H9 (cell line): ENCODE data around the gene TMC8. TPM values are rescaled to one million over a fixed set of nuclear protein-coding genes. Genes with fewer than 3 reads are reported as not detected.

ENCODE experiments used
- DNase-seq: peaks from one replicate; pipeline ENCODE4 v3.0.0-alpha.2; 2017
- H2AFZ ChIP-seq: one replicate; pipeline ENCODE4 v1.6.1; 2013; ENCODE audit warnings: mild to moderate bottlenecking, low read length, control low read depth, moderate library complexity
- H2AK5ac ChIP-seq: 2 replicates; pipeline ENCODE4 v1.6.1; 2013; ENCODE audit warnings: low read length, control low read depth, mixed read lengths; ENCODE audit not compliant: insufficient read length
- H2BK120ac ChIP-seq: one replicate; pipeline ENCODE4 v1.6.1; 2013; ENCODE audit warnings: low read depth, mild to moderate bottlenecking, low read length, control low read depth, inconsistent platforms; ENCODE audit not compliant: poor library complexity, severe bottlenecking
- H2BK12ac ChIP-seq: 2 replicates; pipeline ENCODE4 v1.6.1; 2013; ENCODE audit warnings: low read length, control low read depth, mixed read lengths, low read depth; ENCODE audit not compliant: insufficient read length
- H2BK15ac ChIP-seq: 2 replicates; pipeline ENCODE4 v1.6.1; 2013; ENCODE audit warnings: low read depth, low read length, control low read depth
- H2BK20ac ChIP-seq: one replicate; pipeline ENCODE4 v1.6.1; 2013; ENCODE audit warnings: low read depth, mild to moderate bottlenecking, low read length, control low read depth, inconsistent platforms; ENCODE audit not compliant: poor library complexity, severe bottlenecking
- H2BK5ac ChIP-seq: 2 replicates; pipeline ENCODE4 v1.6.1; 2013; ENCODE audit warnings: low read length, control low read depth, mixed read lengths; ENCODE audit not compliant: insufficient read length
- H3K14ac ChIP-seq: 2 replicates; pipeline ENCODE4 v1.6.1; 2013; ENCODE audit warnings: low read length, control low read depth; ENCODE audit not compliant: insufficient read depth
- H3K18ac ChIP-seq: 2 replicates; pipeline ENCODE4 v1.6.1; 2013; ENCODE audit warnings: low read depth, mild to moderate bottlenecking, mixed read lengths, low read length, control low read depth; ENCODE audit not compliant: insufficient read length
- H3K23ac ChIP-seq: 2 replicates; pipeline ENCODE4 v1.6.1; 2013; ENCODE audit warnings: low read length, control low read depth, mixed read lengths, low read depth; ENCODE audit not compliant: insufficient read length
- H3K23me2 ChIP-seq: 2 replicates; pipeline ENCODE4 v1.6.1; 2013; ENCODE audit warnings: low read depth, mild to moderate bottlenecking, mixed read lengths, low read length, control low read depth; ENCODE audit not compliant: insufficient read length, poor library complexity, severe bottlenecking
- H3K27ac ChIP-seq: 2 replicates; pipeline ENCODE4 v1.5.1; 2013; ENCODE audit warnings: low read length, control low read depth, mixed read lengths, low read depth; ENCODE audit not compliant: insufficient read length
- H3K27me3 ChIP-seq: 2 replicates; pipeline ENCODE4 v1.6.1; 2013; ENCODE audit warnings: low read length, control low read depth, inconsistent platforms; ENCODE audit not compliant: insufficient read depth
- H3K4ac ChIP-seq: 2 replicates; pipeline ENCODE4 v1.6.1; 2013; ENCODE audit warnings: low read depth, mild to moderate bottlenecking, control low read depth, inconsistent platforms, low read length, moderate library complexity
- H3K4me1 ChIP-seq: 2 replicates; pipeline ENCODE4 v1.6.1; 2013; ENCODE audit warnings: low read length, control low read depth, inconsistent platforms; ENCODE audit not compliant: insufficient read depth
- H3K4me2 ChIP-seq: 2 replicates; pipeline ENCODE4 v1.6.1; 2013; ENCODE audit warnings: low read length, control low read depth, mixed read lengths; ENCODE audit not compliant: insufficient read length, insufficient read depth
- H3K56ac ChIP-seq: 2 replicates; pipeline ENCODE4 v1.6.1; 2013; ENCODE audit warnings: low read depth, mild to moderate bottlenecking, mixed read lengths, low read length, control low read depth; ENCODE audit not compliant: insufficient read length
- H3K79me1 ChIP-seq: 2 replicates; pipeline ENCODE4 v1.6.1; 2013; ENCODE audit warnings: low read depth, mild to moderate bottlenecking, moderate library complexity, low read length, control low read depth, inconsistent platforms; ENCODE audit not compliant: insufficient read depth, poor library complexity, severe bottlenecking
- H3K79me2 ChIP-seq: 2 replicates; pipeline ENCODE4 v1.6.1; 2013; ENCODE audit warnings: low read length, control low read depth, inconsistent platforms; ENCODE audit not compliant: insufficient read depth
- H3K9ac ChIP-seq: 2 replicates; pipeline ENCODE4 v1.6.1; 2013; ENCODE audit warnings: low read length, control low read depth, mixed read lengths; ENCODE audit not compliant: insufficient read length; ENCODE audit errors: extremely low read depth
- H3K9me3 ChIP-seq: one replicate; pipeline ENCODE4 v1.6.1; 2013; ENCODE audit warnings: low read depth, low read length, inconsistent platforms; ENCODE audit not compliant: control insufficient read depth
- H3T11ph ChIP-seq: one replicate; pipeline ENCODE4 v1.6.1; 2013; ENCODE audit warnings: mild to moderate bottlenecking, low read length, control low read depth, inconsistent platforms
- H4K20me1 ChIP-seq: one replicate; pipeline ENCODE4 v1.6.1; 2013; ENCODE audit not compliant: control insufficient read depth, insufficient read length, insufficient read depth
- H4K5ac ChIP-seq: 2 replicates; pipeline ENCODE4 v1.6.1; 2013; ENCODE audit warnings: low read depth, mild to moderate bottlenecking, mixed read lengths, low read length, control low read depth; ENCODE audit not compliant: insufficient read length
- H4K8ac ChIP-seq: replicated peaks from 2 replicates; pipeline ENCODE4 v1.6.1; 2013; ENCODE audit warnings: low read length, control low read depth, mixed read lengths, low read depth; ENCODE audit not compliant: insufficient read length
- H4K91ac ChIP-seq: 2 replicates; pipeline ENCODE4 v1.6.1; 2013; ENCODE audit warnings: low read depth, mild to moderate bottlenecking, moderate library complexity, mixed read lengths, low read length, control low read depth; ENCODE audit not compliant: insufficient read length
- H3K27ac Mint-ChIP-seq, 3 experiments: 2 replicates in 2 of 3; 3 replicates in 1 of 3; pipeline ENCODE4 v1.8.0; 2020 to 2021; ENCODE audit warnings: mixed read lengths in 3 of 3, mild to moderate bottlenecking in 1 of 3, moderate library complexity in 1 of 3
- H3K27me3 Mint-ChIP-seq: 2 replicates; pipeline ENCODE4 v1.8.0; 2021; ENCODE audit warnings: low read depth, mild to moderate bottlenecking, moderate library complexity, mixed read lengths
- H3K36me3 Mint-ChIP-seq, 3 experiments: 2 replicates in 2 of 3; 3 replicates in 1 of 3; pipeline ENCODE4 v1.8.0; 2020 to 2021; ENCODE audit warnings: low read depth in 3 of 3, mixed read lengths in 3 of 3; ENCODE audit not compliant: insufficient read depth in 1 of 3
- H3K4me1 Mint-ChIP-seq, 2 experiments: 2 replicates each; pipeline ENCODE4 v1.8.0; 2020; ENCODE audit warnings: mixed read lengths in 2 of 2
- H3K4me3 Mint-ChIP-seq, 2 experiments: 2 replicates in 1 of 2; 3 replicates in 1 of 2; pipeline ENCODE4 v1.8.0; 2020 to 2021; ENCODE audit warnings: mild to moderate bottlenecking in 2 of 2, mixed read lengths in 2 of 2, moderate library complexity in 1 of 2
- H3K9me3 Mint-ChIP-seq, 2 experiments: 2 replicates in 1 of 2; 3 replicates in 1 of 2; pipeline ENCODE4 v1.8.0; 2020; ENCODE audit warnings: mild to moderate bottlenecking in 2 of 2, mixed read lengths in 2 of 2, moderate library complexity in 1 of 2
- WGBS: extraction: QIAGEN DNeasy Blood & Tissue Kit; methylation state at CpG from one replicate; pipeline ENCODE4 v1.1.7; 2013; ENCODE audit warnings: missing lambda C conversion rate, low lambda C conversion rate, mixed read lengths; ENCODE audit not compliant: insufficient read length; ENCODE audit errors: extremely low coverage; 5-methylcytosine and 5-hydroxymethylcytosine counted together
- total RNA-seq: library from RNA; stranded (reverse); gene quantifications from 2 replicates; pipeline ENCODE4 v1.2.1, GENCODE V29; 2021
- TF ChIP-seq, protein P1 (sequence below): fragments of 200-600 bp; sonication (generic); conservative IDR thresholded peaks from 3 replicates; pipeline ENCODE4 v1.8.0; 2021; ENCODE audit warnings: antibody characterized with exemption, mild to moderate bottlenecking

The TMC8 gene
- total RNA-seq, 1 experiment from 2014 or later = 1.0 TPM

DNA sequence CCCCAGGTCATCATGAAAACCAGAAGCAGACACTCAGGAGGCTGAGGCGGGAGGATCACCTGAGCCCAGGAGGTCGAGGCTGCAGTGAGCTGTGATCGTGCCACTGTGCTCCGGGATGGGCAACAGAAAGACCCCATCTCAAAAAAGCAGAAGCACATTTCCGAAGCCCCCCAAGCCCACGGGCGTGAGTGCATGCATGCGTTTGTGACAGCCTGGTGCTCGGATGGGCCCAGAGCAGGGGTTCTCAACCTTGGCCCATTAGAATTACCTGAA is 21.1 kb upstream of the TMC8 start:
- Histone ChIP-seq H3K56ac (no peak overlapping the region), H4K8ac (no peak overlapping the region), H4K91ac (no peak overlapping the region), H2AFZ (no peak overlapping the region), H2BK20ac (no peak overlapping the region), H2BK15ac (no peak overlapping the region), H3K4me2 (no peak overlapping the region), H3K4ac (no peak overlapping the region), H2BK120ac (no peak overlapping the region), H3K18ac (no peak overlapping the region), H3K27me3 (no peaks in the 10 kb centered on the region), H3K79me1 (no peaks in the 10 kb centered on the region), H2AK5ac (no peak overlapping the region), H3K4me1 (no peaks in the 10 kb centered on the region), H3K9me3 (no peaks in the 10 kb centered on the region), H2BK5ac (no peak overlapping the region), H3T11ph (no peak overlapping the region), H3K14ac (no peak overlapping the region), H2BK12ac (no peak overlapping the region), H3K27ac (no peak overlapping the region), H3K23ac (no peak overlapping the region), H4K20me1 (no peaks in the 10 kb centered on the region), H3K9ac (no peak overlapping the region), H4K5ac (no peak overlapping the region), H3K79me2 (no peaks in the 10 kb centered on the region), H3K23me2 (no peaks in the 10 kb centered on the region)
- no peak for DNase-seq
- Mint-ChIP-seq H3K4me3 (no peak overlapping the region), H3K36me3 (peaks cover 2 to 39% (median 14%) of the 10 kb centered on the region in 3 experiments; a peak in 5 of 7 replicates), H3K4me1 (peaks cover 7 to 8% of the 10 kb centered on the region in 2 experiments; a peak in 3 of 4 replicates), H3K27me3 (no peaks in the 10 kb centered on the region; the same call in 1 of the 2 replicates), H3K9me3 (no peaks in the 10 kb centered on the region), H3K27ac (no peak overlapping the region; a peak in 1 of 7 replicates)
- WGBS = no CpG with 5 or more reads among the region's 9 CpGs
- TF ChIP-seq, protein P1, sequence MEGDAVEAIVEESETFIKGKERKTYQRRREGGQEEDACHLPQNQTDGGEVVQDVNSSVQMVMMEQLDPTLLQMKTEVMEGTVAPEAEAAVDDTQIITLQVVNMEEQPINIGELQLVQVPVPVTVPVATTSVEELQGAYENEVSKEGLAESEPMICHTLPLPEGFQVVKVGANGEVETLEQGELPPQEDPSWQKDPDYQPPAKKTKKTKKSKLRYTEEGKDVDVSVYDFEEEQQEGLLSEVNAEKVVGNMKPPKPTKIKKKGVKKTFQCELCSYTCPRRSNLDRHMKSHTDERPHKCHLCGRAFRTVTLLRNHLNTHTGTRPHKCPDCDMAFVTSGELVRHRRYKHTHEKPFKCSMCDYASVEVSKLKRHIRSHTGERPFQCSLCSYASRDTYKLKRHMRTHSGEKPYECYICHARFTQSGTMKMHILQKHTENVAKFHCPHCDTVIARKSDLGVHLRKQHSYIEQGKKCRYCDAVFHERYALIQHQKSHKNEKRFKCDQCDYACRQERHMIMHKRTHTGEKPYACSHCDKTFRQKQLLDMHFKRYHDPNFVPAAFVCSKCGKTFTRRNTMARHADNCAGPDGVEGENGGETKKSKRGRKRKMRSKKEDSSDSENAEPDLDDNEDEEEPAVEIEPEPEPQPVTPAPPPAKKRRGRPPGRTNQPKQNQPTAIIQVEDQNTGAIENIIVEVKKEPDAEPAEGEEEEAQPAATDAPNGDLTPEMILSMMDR = no peak
